NOMO-1 treated with dmso at 0.1 percent for 144 hours (cell line): Measurements from ENCODE around the gene MAP3K20.
"Not testable (repeated sequence)": the region's sequence is repeated elsewhere in the genome, so short reads cannot be mapped to it uniquely, and the experiment has no call there.

Experiments
- DNase-seq: peaks from one replicate; lab custom pipeline; 2025; ENCODE audit not compliant: unreplicated experiment; lab: John Stamatoyannopoulos, UW

Gene MAP3K20

DNA sequence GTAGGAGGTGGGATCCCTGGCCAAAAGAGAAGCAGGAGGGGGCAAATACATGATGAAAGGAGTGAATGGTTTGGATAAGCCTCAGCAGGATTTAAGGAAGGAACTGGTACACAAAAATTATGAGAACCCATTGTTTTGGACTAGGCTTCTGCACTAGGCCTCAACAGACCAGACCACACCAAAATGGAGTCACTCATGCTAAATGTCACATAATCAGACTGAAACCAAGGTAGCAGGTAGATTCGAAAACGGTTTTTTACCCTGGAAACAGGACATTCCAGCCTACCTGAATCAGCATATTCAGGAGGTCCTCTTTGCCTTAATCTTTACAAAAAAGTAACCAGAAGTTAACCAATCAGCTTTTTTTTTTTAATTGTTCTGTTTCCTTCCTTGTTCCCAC lies 229.7 kb downstream of the MAP3K20 start:
- no peak for DNase-seq

DNA sequence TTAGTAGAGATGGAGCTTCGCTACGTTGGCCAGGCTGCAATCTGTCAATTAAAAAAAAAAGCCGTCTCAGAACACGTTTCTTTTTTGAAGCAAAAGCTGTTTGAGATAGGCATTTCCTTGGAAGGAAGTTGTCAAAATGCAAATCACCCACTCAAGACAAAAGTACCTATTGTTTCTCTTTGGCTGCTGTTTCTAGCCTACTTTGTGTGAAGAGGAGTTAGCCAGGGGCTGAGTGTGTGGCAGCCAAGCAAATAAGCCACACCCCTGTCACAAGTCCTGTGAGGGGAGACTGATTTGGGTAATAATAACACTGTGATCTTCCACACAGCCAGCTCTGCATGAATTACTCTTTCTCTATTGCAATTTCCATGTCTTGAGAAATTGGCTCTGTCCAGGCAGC lies 231.6 kb downstream of the MAP3K20 start:
- no peak for DNase-seq

DNA sequence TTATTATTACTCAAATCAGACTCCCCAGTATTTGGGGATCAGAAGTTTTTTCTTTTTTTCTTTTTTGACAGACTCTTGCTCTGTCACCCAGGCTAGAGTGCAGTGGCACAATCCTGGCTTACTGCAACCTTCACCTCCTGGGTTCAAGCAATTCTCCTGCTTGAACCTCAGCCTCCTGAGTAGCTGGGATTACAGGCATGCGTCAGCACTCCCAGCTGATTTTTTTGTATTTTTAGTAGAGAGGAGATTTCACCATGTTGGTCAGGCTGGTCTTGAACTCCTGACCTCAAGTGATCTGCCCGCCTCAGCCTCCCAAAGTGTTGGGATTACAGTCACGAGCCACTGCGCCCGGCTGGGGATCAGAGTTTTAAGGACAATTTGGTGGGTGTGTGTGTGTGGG lies 233.7 kb downstream of the MAP3K20 start:
- not testable (repeated sequence) for DNase-seq

DNA sequence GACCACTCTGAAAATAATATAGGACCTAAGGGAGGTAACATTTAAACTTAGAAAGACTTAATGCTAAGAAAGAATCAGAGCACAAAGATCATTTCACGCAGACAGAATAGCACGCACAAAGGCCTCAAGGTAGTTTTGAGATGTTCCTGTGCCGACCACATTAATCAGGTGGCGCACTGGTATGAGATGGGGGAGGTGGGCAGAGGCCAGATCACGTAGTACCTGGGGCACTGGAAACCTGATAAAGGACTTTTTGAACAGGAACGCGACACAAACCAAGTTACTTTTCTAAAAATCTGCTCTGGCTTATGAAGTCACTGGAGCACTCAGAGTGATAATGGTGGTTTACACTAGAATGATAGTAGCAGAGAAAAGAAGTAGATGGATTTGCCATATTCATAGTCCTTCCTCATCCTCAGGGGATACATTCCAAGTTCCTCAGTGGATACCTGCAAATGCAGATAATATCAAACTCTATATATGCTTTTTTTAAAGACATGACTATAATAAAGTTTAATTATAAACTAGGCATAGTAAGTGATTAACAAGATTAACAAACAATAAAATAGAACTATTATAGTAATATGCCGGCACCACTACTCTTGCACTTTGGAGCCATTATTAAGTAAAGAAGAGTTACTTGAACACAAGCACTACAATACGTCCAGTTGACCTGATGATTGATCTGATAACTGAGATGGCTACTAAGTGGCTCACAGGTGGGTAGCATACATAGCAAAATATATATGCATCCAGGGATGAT lies 236.4 kb downstream of the MAP3K20 start:
- no peak for DNase-seq
